Transverse colon (tissue), 4 donors: Measurements from ENCODE around the gene ZNF484. TPM values are rescaled to one million over a fixed set of nuclear protein-coding genes. Genes with fewer than 3 reads are reported as not detected.

ENCODE experiments used
- DNase-seq: peaks from one replicate; pipeline ENCODE4 v3.0.0-alpha.2; 2019
- H3K27ac ChIP-seq, 4 donors: fragments of 200-600 bp; sonication (generic); 2 replicates each; pipeline ENCODE4 v1.5.1; 2016 to 2018; ENCODE audit warnings: inconsistent platforms in 4 of 4
- H3K27me3 ChIP-seq: fragments of 200-600 bp; sonication (generic); 2 replicates; pipeline ENCODE4 v1.5.1; 2017; ENCODE audit warnings: inconsistent platforms
- H3K36me3 ChIP-seq, 4 donors: fragments of 200-600 bp; sonication (generic); 2 replicates each; pipeline ENCODE4 v1.5.1; 2017 to 2019; ENCODE audit warnings: inconsistent platforms in 4 of 4
- H3K4me1 ChIP-seq, 4 donors: fragments of 200-600 bp; sonication (generic); 2 replicates each; pipeline ENCODE4 v1.5.1; 2017 to 2020; ENCODE audit warnings: inconsistent platforms in 4 of 4
- H3K4me3 ChIP-seq, 4 donors: fragments of 200-600 bp; sonication (generic); 1 replicate in 1 of 4; 2 replicates in 3 of 4; pipeline versions ENCODE4 v1.5.1 to v1.6.1; 2017 to 2019; ENCODE audit warnings: inconsistent platforms in 4 of 4
- H3K9me3 ChIP-seq, 2 donors: fragments of 200-600 bp; sonication (generic); 2 replicates each; pipeline ENCODE4 v1.5.1; 2017 to 2019; ENCODE audit warnings: inconsistent platforms in 2 of 2
- CTCF ChIP-seq, 5 experiments: fragments of 200-600 bp in 3 of 5; fragments of 450-650 bp in 2 of 5; sonication (generic) in 3 of 5; IDR thresholded peaks; 1 replicate in 2 of 5; 2 replicates in 3 of 5; pipeline ENCODE4 v1.5.1; 2016 to 2017; ENCODE audit warnings: antibody characterized with exemption in 5 of 5, inconsistent platforms in 3 of 5, mild to moderate bottlenecking in 2 of 5, moderate library complexity in 1 of 5
- EP300 ChIP-seq: sonication (generic); formaldehyde crosslinking; IDR thresholded peaks from one replicate; pipeline ENCODE4 v1.6.1; 2017; ENCODE audit warnings: antibody characterized with exemption, low read depth
- POLR2A ChIP-seq: fragments of 450-650 bp; IDR thresholded peaks from one replicate; pipeline ENCODE4 v1.6.1; 2016; ENCODE audit warnings: antibody characterized with exemption, mild to moderate bottlenecking, moderate library complexity
- POLR2AphosphoS5 ChIP-seq, 3 donors: sonication (generic); formaldehyde crosslinking; IDR thresholded peaks; one replicate each; pipeline ENCODE4 v1.6.1; 2016; ENCODE audit warnings: antibody characterized with exemption in 3 of 3
- WGBS, 2 donors: methylation state at CpG; one replicate each; pipeline ENCODE4 v1.1.5; 2018; ENCODE audit warnings: low coverage in 1 of 2; 5-methylcytosine and 5-hydroxymethylcytosine counted together
- in situ Hi-C, 4 donors: fragments of 200-750 bp; cut with MboI; loops; one replicate each; pipeline versions ENCODE4 v1.15.0 to v1.15.1; 2017; ENCODE audit warnings: low sequenced_read_pairs in 3 of 4, low pct_ligation_motif_present in 1 of 4, low pct_unique_long_range_greater_than_20kb in 1 of 4
- intact Hi-C: fragments of 100-400 bp; cut with DNase I; formaldehyde crosslinking; loops from one replicate; pipeline ENCODE4 v1.15.1; 2023; ENCODE audit warnings: low total_unique reads
- total RNA-seq, 4 donors: library from RNA; depleted of rRNA; stranded (reverse); fragments of >200 nt; gene quantifications; one replicate each; pipeline ENCODE4 v1.1.0, GENCODE V29; 2016

ZNF484 gene
- total RNA-seq, 4 donors from 2014 or later = 1.2 to 9.7 (median 6.9) TPM

GRCh38 chr9:92808726-92809451, 68.9 kb downstream of the ZNF484 start:
- intact Hi-C loops (no loop called here), in situ Hi-C loops (no loop called here)
- peaks cover 15 to 28% (median 27%) of the 10 kb centered on the region in 4 donors for H3K4me1 ChIP-seq

GRCh38 chr9:92807757-92808725, 69.8 kb downstream of the ZNF484 start:
- Histone ChIP-seq H3K27me3 (peaks cover 91% of the 10 kb centered on the region), H3K9me3 (no peaks in the 10 kb centered on the region), H3K4me3 (peak overlapping the region in 1 of 4 donors; percentile 41), H3K27ac (no peak overlapping the region), H3K4me1 (peaks cover 15 to 28% (median 27%) of the 10 kb centered on the region in 4 donors), H3K36me3 (no peaks in the 10 kb centered on the region)
- TF ChIP-seq CTCF (IDR thresholded peaks at IDR 0.05) (no peak), EP300 (no peak), POLR2A (no peak), POLR2AphosphoS5 (IDR thresholded peaks at IDR 0.05) (no peak)
- in situ Hi-C loops (no loop called here), intact Hi-C loops (no loop called here)
- 6% methylated on average over 34 of the region's 76 CpGs; no CpG with 5 or more reads in 1 of the 2 donors for WGBS, 2 donors
- peak; percentile 11 for DNase-seq

More at GRCh38 chr9:92808726-92809451, 68.9 kb downstream of the ZNF484 start:
- DNase-seq = peak; percentile 65
- no peak overlapping the region for H3K27ac ChIP-seq
- TF ChIP-seq POLR2A = no peak
- peak in 2 of 5 experiments; percentile 32 to 35 for TF ChIP-seq CTCF (IDR thresholded peaks at IDR 0.05)
- TF ChIP-seq POLR2AphosphoS5 (IDR thresholded peaks at IDR 0.05) = peak in 1 of 3 donors; percentile 28
- H3K4me3 ChIP-seq = peak overlapping the region in 2 of 4 donors; percentile 23 to 41
- WGBS, 2 donors = 1% methylated on average over 31 of the region's 60 CpGs; no CpG with 5 or more reads in 1 of the 2 donors
- no peaks in the 10 kb centered on the region for H3K36me3 ChIP-seq
- H3K9me3 ChIP-seq = no peaks in the 10 kb centered on the region
- peaks cover 92% of the 10 kb centered on the region for H3K27me3 ChIP-seq

- no peak for TF ChIP-seq CTCF (IDR thresholded peaks at IDR 0.05)
- TF ChIP-seq POLR2AphosphoS5 (IDR thresholded peaks at IDR 0.05) = no peak
- TF ChIP-seq EP300 = no peak
- no peak for TF ChIP-seq POLR2A
- intact Hi-C loops (no loop called here), in situ Hi-C loops (no loop called here)
- H3K36me3 ChIP-seq = no peaks in the 10 kb centered on the region
- 21 to 67% methylated on average over 1 to 43 of the region's 44 CpGs for WGBS, 2 donors
- peaks cover 90% of the 10 kb centered on the region for H3K27me3 ChIP-seq
- no peak for DNase-seq
- no peaks in the 10 kb centered on the region for H3K9me3 ChIP-seq
- no peak overlapping the region for H3K27ac ChIP-seq
- no peak overlapping the region for H3K4me3 ChIP-seq
- H3K4me1 ChIP-seq = peaks cover 15 to 28% (median 27%) of the 10 kb centered on the region in 4 donors
These were observed 70.6 kb downstream of the ZNF484 start for GRCh38 chr9:92807031-92807756.
